K562 (cell line): ENCODE measurements around the gene PET100. TPM values are rescaled to one million over a fixed set of nuclear protein-coding genes. Genes with fewer than 3 reads are reported as not detected.

Source experiments
- ATF1 ChIP-seq, 2 experiments: fragments of 450-650 bp in 1 of 2; IDR thresholded peaks; 2 replicates each; pipeline ENCODE4 v1.6.1; 2016; ENCODE audit warnings: missing compliant biosample characterization in 1 of 2, missing genetic modification characterization in 1 of 2
- CREB1 ChIP-seq, 2 experiments: sonication (generic) in 1 of 2; formaldehyde crosslinking in 1 of 2; IDR thresholded peaks; 2 replicates each; pipeline versions ENCODE4 v1.6.1 to v1.8.0; 2012 to 2022; ENCODE audit warnings: inconsistent platforms in 1 of 2, mild to moderate bottlenecking in 1 of 2, missing genetic modification reagents in 1 of 2, moderate library complexity in 1 of 2
- MTA3 ChIP-seq: fragments of 450-650 bp; formaldehyde crosslinking; IDR thresholded peaks from 2 replicates; pipeline ENCODE4 v1.6.1; 2017; ENCODE audit warnings: mild to moderate bottlenecking, borderline replicate concordance
- NCOA1 ChIP-seq: fragments of 450-650 bp; IDR thresholded peaks from 2 replicates; pipeline ENCODE4 v1.6.1; 2016; ENCODE audit warnings: low read depth
- RBM39 ChIP-seq: fragments of 200-400 bp; formaldehyde crosslinking; optimal IDR thresholded peaks from 2 replicates; pipeline ENCODE3; 2018; ENCODE audit warnings: low read depth, low read length
- TGIF2 ChIP-seq: sonication (generic); formaldehyde crosslinking; IDR thresholded peaks from 2 replicates; pipeline ENCODE4 v1.8.1; 2022; ENCODE audit warnings: mild to moderate bottlenecking, missing genetic modification reagents, moderate library complexity
- U2AF2 ChIP-seq: fragments of 200-400 bp; formaldehyde crosslinking; optimal IDR thresholded peaks from 2 replicates; pipeline ENCODE3; 2017; ENCODE audit warnings: low read depth, mild to moderate bottlenecking, low read length
- ZNF143 ChIP-seq: sonication (generic); formaldehyde crosslinking; IDR thresholded peaks from 2 replicates; pipeline ENCODE4 v1.9.0; 2022; ENCODE audit warnings: mild to moderate bottlenecking, missing genetic modification reagents
- ZNF696 ChIP-seq: fragments of 250-450 bp; sonication (Bioruptor Pico); conservative IDR thresholded peaks from 2 replicates; pipeline ENCODE4 v1.4.0; 2020; ENCODE audit warnings: mild to moderate bottlenecking, moderate library complexity
- polyA plus RNA-seq, 8 experiments: library from polyadenylated mRNA; depleted of rRNA in 4 of 8; stranded (reverse) in 5 of 8; unstranded in 3 of 8; fragments of >200 nt; fragmentation: Nextera tagmentation in 2 of 8; fragmentation: Illumina TruSeq in 1 of 8; extraction: Ambion mirVana in 2 of 8; extraction: Trizol in 1 of 8; gene quantifications; 2 replicates each; pipeline versions ENCODE4 v1.2.1 to v1.2.3, GENCODE V29; 2011 to 2014; ENCODE audit warnings: inconsistent platforms in 1 of 8, missing spikeins in 1 of 8
- total RNA-seq, 7 experiments: library from RNA; depleted of rRNA in 6 of 7; stranded (reverse); fragments of >200 nt in 6 of 7; fragmentation: Illumina TruSeq in 2 of 7; extraction: Trizol in 2 of 7; gene quantifications; 2 replicates each; pipeline versions ENCODE4 v1.2.1 to v1.2.3, GENCODE V29; 2011 to 2021; ENCODE audit warnings: low replicate concordance in 1 of 7
- TF ChIP-seq, protein P1 (sequence below): fragments of 450-650 bp; IDR thresholded peaks from 2 replicates; pipeline ENCODE4 v1.7.0; 2016; ENCODE audit warnings: borderline replicate concordance
- TF ChIP-seq, protein P2 (sequence below): conservative IDR thresholded peaks from 2 replicates; pipeline ENCODE4 v1.6.1; 2011; ENCODE audit warnings: low read depth, mild to moderate bottlenecking, low read length; ENCODE audit not compliant: control insufficient read depth
- TF ChIP-seq, protein P3 (sequence below): fragments of 450-650 bp; IDR thresholded peaks from 2 replicates; pipeline ENCODE4 v1.6.1; 2016; ENCODE audit warnings: low read depth

PET100 gene
- total and polyA plus RNA-seq, 9 of the 15 experiments (the other 6 are each of a cell fraction or from before 2014, with no cell fraction given), result 62.3 to 351 (median 98.3) TPM

DNA sequence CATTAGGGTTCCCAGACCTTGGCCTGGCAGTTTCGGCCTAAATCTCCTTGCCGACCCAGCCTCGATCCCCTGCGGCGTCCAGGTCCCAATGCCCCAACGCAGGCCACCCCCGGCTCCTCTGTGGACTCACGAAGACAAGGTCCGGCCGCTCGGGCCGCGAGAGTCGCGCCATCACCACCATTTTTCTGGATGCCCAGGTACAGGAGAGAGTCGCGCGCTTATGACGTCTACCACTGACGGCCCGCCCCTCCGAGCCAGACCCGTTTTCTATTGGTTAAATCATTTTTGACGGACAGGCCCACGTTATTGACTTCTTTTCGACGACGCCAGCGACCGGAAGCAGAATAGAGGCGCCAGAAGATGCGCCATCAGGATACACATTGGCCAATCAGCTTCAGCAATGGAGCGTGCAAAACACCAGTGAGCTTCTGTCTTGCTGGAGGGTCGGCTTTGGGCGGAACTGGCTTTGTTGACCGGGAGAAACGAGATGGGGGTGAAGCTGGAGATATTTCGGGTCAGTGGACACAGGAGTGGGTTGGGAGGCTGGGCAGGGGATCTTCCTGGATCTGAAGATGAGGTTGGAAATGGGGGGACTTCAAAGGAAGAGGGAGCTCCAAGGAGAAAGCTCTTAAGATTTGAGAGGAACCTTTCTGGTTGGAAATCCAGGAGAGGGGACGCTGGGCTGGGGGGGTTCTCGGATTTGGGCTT lies at the start of gene PET100, which contains the start of gene XAB2 (continued):
- TF ChIP-seq, protein P1, sequence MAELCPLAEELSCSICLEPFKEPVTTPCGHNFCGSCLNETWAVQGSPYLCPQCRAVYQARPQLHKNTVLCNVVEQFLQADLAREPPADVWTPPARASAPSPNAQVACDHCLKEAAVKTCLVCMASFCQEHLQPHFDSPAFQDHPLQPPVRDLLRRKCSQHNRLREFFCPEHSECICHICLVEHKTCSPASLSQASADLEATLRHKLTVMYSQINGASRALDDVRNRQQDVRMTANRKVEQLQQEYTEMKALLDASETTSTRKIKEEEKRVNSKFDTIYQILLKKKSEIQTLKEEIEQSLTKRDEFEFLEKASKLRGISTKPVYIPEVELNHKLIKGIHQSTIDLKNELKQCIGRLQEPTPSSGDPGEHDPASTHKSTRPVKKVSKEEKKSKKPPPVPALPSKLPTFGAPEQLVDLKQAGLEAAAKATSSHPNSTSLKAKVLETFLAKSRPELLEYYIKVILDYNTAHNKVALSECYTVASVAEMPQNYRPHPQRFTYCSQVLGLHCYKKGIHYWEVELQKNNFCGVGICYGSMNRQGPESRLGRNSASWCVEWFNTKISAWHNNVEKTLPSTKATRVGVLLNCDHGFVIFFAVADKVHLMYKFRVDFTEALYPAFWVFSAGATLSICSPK, result no peak
- no peak for TF ChIP-seq U2AF2
- 0 out of 2 replicates have a peak, but pooled peaks have one; percentile 16 for TF ChIP-seq NCOA1
- no peak for TF ChIP-seq RBM39
- TF ChIP-seq, protein P2, sequence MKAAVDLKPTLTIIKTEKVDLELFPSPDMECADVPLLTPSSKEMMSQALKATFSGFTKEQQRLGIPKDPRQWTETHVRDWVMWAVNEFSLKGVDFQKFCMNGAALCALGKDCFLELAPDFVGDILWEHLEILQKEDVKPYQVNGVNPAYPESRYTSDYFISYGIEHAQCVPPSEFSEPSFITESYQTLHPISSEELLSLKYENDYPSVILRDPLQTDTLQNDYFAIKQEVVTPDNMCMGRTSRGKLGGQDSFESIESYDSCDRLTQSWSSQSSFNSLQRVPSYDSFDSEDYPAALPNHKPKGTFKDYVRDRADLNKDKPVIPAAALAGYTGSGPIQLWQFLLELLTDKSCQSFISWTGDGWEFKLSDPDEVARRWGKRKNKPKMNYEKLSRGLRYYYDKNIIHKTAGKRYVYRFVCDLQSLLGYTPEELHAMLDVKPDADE, result 0 out of 2 replicates have a peak, but pooled peaks have one; percentile 49
- TF ChIP-seq CREB1 (IDR thresholded peaks at IDR 0.05), result peak; percentile 97
- TF ChIP-seq CREB1 (CRISPR knock-in tag; IDR thresholded peaks at IDR 0.05), result peak; percentile 98
- TF ChIP-seq ZNF696 (CRISPR knock-in tag), result no peak
- peak; percentile 69; the same call in 1 of the 2 replicates for TF ChIP-seq MTA3
- TF ChIP-seq ZNF143 (CRISPR knock-in tag), result no peak
- TF ChIP-seq TGIF2 (CRISPR knock-in tag), result no peak
- peak; percentile 89 for TF ChIP-seq ATF1 (CRISPR knock-in tag; IDR thresholded peaks at IDR 0.05)
- TF ChIP-seq ATF1 (tag; IDR thresholded peaks at IDR 0.05), result peak; percentile 100
- TF ChIP-seq, protein P3, sequence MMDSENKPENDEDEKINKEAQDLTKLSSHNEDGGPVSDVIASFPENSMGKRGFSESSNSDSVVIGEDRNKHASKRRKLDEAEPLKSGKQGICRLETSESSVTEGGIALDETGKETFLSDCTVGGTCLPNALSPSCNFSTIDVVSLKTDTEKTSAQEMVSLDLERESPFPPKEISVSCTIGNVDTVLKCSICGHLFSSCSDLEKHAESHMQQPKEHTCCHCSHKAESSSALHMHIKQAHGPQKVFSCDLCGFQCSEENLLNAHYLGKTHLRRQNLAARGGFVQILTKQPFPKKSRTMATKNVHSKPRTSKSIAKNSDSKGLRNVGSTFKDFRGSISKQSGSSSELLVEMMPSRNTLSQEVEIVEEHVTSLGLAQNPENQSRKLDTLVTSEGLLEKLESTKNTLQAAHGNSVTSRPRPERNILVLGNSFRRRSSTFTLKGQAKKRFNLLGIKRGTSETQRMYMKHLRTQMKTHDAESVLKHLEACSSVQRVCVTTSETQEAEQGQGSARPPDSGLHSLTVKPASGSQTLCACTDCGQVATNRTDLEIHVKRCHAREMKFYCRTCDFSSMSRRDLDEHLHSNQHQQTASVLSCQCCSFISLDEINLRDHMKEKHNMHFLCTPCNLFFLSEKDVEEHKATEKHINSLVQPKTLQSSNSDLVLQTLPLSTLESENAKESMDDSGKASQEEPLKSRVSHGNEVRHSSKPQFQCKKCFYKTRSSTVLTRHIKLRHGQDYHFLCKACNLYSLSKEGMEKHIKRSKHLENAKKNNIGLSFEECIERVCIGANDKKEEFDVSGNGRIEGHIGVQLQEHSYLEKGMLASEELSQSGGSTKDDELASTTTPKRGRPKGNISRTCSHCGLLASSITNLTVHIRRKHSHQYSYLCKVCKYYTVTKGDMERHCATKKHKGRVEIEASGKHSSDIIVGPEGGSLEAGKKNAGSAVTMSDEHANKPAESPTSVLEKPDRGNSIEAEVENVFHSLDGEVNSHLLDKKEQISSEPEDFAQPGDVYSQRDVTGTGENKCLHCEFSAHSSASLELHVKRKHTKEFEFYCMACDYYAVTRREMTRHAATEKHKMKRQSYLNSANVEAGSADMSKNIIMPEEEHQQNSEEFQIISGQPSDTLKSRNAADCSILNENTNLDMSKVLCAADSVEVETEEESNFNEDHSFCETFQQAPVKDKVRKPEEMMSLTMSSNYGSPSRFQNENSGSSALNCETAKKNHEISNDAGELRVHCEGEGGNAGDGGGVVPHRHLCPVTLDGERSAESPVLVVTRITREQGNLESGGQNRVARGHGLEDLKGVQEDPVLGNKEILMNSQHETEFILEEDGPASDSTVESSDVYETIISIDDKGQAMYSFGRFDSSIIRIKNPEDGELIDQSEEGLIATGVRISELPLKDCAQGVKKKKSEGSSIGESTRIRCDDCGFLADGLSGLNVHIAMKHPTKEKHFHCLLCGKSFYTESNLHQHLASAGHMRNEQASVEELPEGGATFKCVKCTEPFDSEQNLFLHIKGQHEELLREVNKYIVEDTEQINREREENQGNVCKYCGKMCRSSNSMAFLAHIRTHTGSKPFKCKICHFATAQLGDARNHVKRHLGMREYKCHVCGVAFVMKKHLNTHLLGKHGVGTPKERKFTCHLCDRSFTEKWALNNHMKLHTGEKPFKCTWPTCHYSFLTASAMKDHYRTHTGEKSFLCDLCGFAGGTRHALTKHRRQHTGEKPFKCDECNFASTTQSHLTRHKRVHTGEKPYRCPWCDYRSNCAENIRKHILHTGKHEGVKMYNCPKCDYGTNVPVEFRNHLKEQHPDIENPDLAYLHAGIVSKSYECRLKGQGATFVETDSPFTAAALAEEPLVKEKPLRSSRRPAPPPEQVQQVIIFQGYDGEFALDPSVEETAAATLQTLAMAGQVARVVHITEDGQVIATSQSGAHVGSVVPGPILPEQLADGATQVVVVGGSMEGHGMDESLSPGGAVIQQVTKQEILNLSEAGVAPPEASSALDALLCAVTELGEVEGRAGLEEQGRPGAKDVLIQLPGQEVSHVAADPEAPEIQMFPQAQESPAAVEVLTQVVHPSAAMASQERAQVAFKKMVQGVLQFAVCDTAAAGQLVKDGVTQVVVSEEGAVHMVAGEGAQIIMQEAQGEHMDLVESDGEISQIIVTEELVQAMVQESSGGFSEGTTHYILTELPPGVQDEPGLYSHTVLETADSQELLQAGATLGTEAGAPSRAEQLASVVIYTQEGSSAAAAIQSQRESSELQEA, result no peak
